OCI-LY7 (cell line): Measurements from ENCODE around the gene ZNF655. TPM values are rescaled to one million over a fixed set of nuclear protein-coding genes. Genes with fewer than 3 reads are reported as not detected.

Experiments used
- BruUV-seq: library from RNA; stranded (reverse); fragments of 400-500 nt; replicated peaks from 2 replicates; lab custom pipeline; 2021; lab: Mats Ljungman, UMichigan
- CTCF ChIA-PET: fragments of 300-600 bp; sonication (Branson Sonifier 250); formaldehyde crosslinking; loops from one replicate; lab custom pipeline; 2022; ENCODE audit warnings: antibody characterized with exemption; ENCODE audit not compliant: unreplicated experiment; lab: Charles Lee
- POLR2A ChIA-PET: fragments of 300-600 bp; sonication (Branson Sonifier 250); formaldehyde crosslinking; loops from one replicate; lab custom pipeline; 2022; ENCODE audit warnings: antibody characterized with exemption; lab: Charles Lee
- DNase-seq: peaks from one replicate; pipeline ENCODE4 v3.0.0-alpha.2; 2015; ENCODE audit warnings: low spot score
- H2AFZ ChIP-seq: fragments of 200-600 bp; sonication (generic), shearing (Covaris generic); 2 replicates; pipeline ENCODE4 v1.6.1; 2014; ENCODE audit warnings: mild to moderate bottlenecking, antibody characterized with exemption, low read length, moderate library complexity
- H3K27ac ChIP-seq: fragments of 200-600 bp; sonication (generic); 2 replicates; pipeline ENCODE4 v1.5.1; 2014; ENCODE audit warnings: mixed run types, low read depth, mild to moderate bottlenecking, moderate library complexity, low read length, inconsistent platforms; ENCODE audit not compliant: poor library complexity, severe bottlenecking
- H3K36me3 ChIP-seq: fragments of 200-600 bp; sonication (generic); 2 replicates; pipeline ENCODE4 v1.6.1; 2014; ENCODE audit warnings: mild to moderate bottlenecking, antibody characterized with exemption, low read length, moderate library complexity, mixed read lengths; ENCODE audit not compliant: insufficient read depth
- H3K4me1 ChIP-seq: fragments of 200-600 bp; sonication (generic); 2 replicates; pipeline ENCODE4 v1.5.1; 2014; ENCODE audit warnings: mild to moderate bottlenecking, low read length; ENCODE audit not compliant: insufficient read depth, poor library complexity, severe bottlenecking
- H3K4me2 ChIP-seq: fragments of 200-600 bp; sonication (generic); 2 replicates; pipeline ENCODE4 v1.6.1; 2014; ENCODE audit warnings: mild to moderate bottlenecking, low read length
- H3K4me3 ChIP-seq: fragments of 200-600 bp; sonication (generic); 2 replicates; pipeline ENCODE4 v1.5.1; 2014; ENCODE audit warnings: mild to moderate bottlenecking, low read depth, low read length; ENCODE audit not compliant: poor library complexity, severe bottlenecking
- H3K79me2 ChIP-seq: fragments of 200-600 bp; sonication (generic); 2 replicates; pipeline ENCODE4 v1.6.1; 2016; ENCODE audit warnings: low read depth, mild to moderate bottlenecking, low read length, moderate library complexity, mixed read lengths; ENCODE audit not compliant: insufficient read depth
- H3K9me2 ChIP-seq: fragments of 200-600 bp; sonication (generic); 2 replicates; pipeline ENCODE4 v1.6.1; 2016; ENCODE audit warnings: mild to moderate bottlenecking, low read length, mixed read lengths; ENCODE audit not compliant: insufficient read depth
- H3K9me3 ChIP-seq: fragments of 200-600 bp; sonication (generic); 2 replicates; pipeline ENCODE4 v1.6.1; 2014; ENCODE audit warnings: mild to moderate bottlenecking, mixed run types, low read length, mixed read lengths
- H4K20me1 ChIP-seq: fragments of 200-600 bp; sonication (generic); 2 replicates; pipeline ENCODE4 v1.6.1; 2014; ENCODE audit warnings: mild to moderate bottlenecking, antibody characterized with exemption, low read length, moderate library complexity, mixed read lengths; ENCODE audit not compliant: insufficient read depth
- EZH2phosphoT487 ChIP-seq: fragments of 200-600 bp; sonication (generic); IDR thresholded peaks from 2 replicates; pipeline ENCODE4 v1.6.1; 2018; ENCODE audit warnings: low read depth, borderline replicate concordance, mild to moderate bottlenecking, mixed run types, antibody characterized with exemption, low read length, moderate library complexity, mixed read lengths
- intact Hi-C: fragments of 100-400 bp; cut with micrococcal nuclease; formaldehyde crosslinking; loops from one replicate; pipeline ENCODE4 v1.10.0; 2022; ENCODE audit not compliant: unreplicated experiment
- total RNA-seq, 2 experiments: library from RNA; depleted of rRNA in 1 of 2; stranded (reverse); fragments of >200 nt in 1 of 2; shearing (Covaris generic) in 1 of 2; gene quantifications; 2 replicates each; pipeline ENCODE4 v1.2.3, GENCODE V29; 2014 to 2022
- TF ChIP-seq, protein P1 (sequence below): fragments of 200-600 bp; sonication (generic); conservative IDR thresholded peaks from 2 replicates; pipeline ENCODE4 v1.5.1; 2014; ENCODE audit warnings: mild to moderate bottlenecking, antibody characterized with exemption, low read length, moderate library complexity, mixed read lengths

The ZNF655 gene
- total RNA-seq, 2 experiments from 2014 or later, result 64.1 to 79.7 TPM

GRCh38 chr7:99540542-99540941 is 17.9 kb upstream of the ZNF655 start:
- Histone ChIP-seq H4K20me1 (no peaks in the 10 kb centered on the region), H2AFZ (no peak overlapping the region), H3K36me3 (no peaks in the 10 kb centered on the region), H3K4me2 (no peak overlapping the region), H3K4me1 (no peaks in the 10 kb centered on the region), H3K9me2 (no peaks in the 10 kb centered on the region), H3K27ac (no peak overlapping the region), H3K79me2 (no peaks in the 10 kb centered on the region), H3K4me3 (no peak overlapping the region), H3K9me3 (no peaks in the 10 kb centered on the region)
- no peak for DNase-seq
- ChIA-PET CTCF (no interaction called here), POLR2A (interaction anchor here (0.5 to 1.5 kb wide), 2 partner anchors 17 to 19 kb away, joined by 3 read pairs; no protein-coding TSS in a partner anchor)
- TF ChIP-seq, protein P1, sequence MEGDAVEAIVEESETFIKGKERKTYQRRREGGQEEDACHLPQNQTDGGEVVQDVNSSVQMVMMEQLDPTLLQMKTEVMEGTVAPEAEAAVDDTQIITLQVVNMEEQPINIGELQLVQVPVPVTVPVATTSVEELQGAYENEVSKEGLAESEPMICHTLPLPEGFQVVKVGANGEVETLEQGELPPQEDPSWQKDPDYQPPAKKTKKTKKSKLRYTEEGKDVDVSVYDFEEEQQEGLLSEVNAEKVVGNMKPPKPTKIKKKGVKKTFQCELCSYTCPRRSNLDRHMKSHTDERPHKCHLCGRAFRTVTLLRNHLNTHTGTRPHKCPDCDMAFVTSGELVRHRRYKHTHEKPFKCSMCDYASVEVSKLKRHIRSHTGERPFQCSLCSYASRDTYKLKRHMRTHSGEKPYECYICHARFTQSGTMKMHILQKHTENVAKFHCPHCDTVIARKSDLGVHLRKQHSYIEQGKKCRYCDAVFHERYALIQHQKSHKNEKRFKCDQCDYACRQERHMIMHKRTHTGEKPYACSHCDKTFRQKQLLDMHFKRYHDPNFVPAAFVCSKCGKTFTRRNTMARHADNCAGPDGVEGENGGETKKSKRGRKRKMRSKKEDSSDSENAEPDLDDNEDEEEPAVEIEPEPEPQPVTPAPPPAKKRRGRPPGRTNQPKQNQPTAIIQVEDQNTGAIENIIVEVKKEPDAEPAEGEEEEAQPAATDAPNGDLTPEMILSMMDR, result no peak
- TF ChIP-seq EZH2phosphoT487, result no peak
- BruUV-seq, result no TSS peak
- intact Hi-C loops, result no loop called here

DNA sequence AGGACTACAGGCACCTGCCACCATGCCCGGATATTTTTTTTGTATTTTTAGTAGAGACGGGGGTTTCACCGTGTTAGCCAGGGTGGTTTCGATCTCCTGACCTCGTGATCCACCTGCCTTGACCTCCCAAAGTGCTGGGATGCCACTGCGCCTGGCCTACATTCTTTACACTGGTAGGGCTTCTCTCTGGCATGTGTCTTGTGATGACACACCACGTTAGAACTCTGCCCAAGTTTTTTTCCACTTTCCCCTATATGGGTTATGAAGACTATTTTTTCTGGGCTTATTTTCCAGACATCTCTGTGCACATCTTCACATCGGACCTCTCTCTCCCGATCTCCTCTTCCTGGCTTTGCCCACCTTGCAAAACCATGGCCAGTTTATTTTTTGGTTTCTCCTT is 17.2 kb upstream of the ZNF655 start:
- no peaks in the 10 kb centered on the region for H3K9me2 ChIP-seq
- TF ChIP-seq EZH2phosphoT487, result no peak
- no peak overlapping the region for H3K27ac ChIP-seq
- H3K9me3 ChIP-seq, result no peaks in the 10 kb centered on the region
- no peaks in the 10 kb centered on the region for H3K4me1 ChIP-seq
- intact Hi-C loops, result no loop called here
- no TSS peak for BruUV-seq
- no peaks in the 10 kb centered on the region for H3K36me3 ChIP-seq
- H3K4me3 ChIP-seq, result no peak overlapping the region
- ChIA-PET CTCF (no interaction called here), POLR2A (interaction anchor here (1.5 kb wide), 1 partner anchor 18 kb away, joined by 3 read pairs; no protein-coding TSS in a partner anchor)
- H2AFZ ChIP-seq, result no peak overlapping the region
- H3K4me2 ChIP-seq, result no peak overlapping the region
- no peaks in the 10 kb centered on the region for H3K79me2 ChIP-seq
- H4K20me1 ChIP-seq, result no peaks in the 10 kb centered on the region
- DNase-seq, result no peak

DNA sequence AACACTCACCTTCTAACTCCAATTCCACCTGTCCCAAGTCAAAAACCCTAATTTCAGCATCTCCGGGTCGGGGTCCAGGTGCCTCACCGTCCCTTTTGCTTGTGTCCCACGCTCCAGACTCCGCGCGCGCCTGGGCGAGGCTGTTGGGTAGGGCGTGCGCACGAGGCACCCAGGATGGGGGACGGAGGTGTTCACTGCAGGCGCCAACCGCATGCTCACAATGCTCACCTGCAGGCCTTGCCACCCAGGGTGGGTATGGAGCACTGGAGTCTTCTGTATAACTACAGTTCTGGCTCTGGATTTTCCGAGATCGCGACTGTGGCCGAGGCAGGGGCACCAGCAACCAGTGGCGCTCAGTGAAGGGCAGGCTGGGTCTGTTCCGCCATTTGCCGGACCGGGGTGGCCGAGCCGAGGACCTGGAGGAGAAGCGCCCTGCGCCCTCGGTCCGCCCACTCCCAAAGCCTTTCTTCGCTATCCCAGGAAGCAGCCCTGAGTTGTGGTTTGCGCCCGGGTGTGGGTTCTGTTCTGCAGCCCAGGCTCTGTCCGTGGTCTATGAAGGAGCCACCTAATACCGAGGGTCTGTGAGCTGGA is 15.3 kb upstream of the ZNF655 start:
- ChIA-PET CTCF (no interaction called here), POLR2A (no interaction called here)
- H3K4me2 ChIP-seq, result no peak overlapping the region
- H3K4me1 ChIP-seq, result no peaks in the 10 kb centered on the region
- H3K4me3 ChIP-seq, result no peak overlapping the region
- TF ChIP-seq, protein P1, result no peak
- TF ChIP-seq EZH2phosphoT487, result no peak
- intact Hi-C loops, result no loop called here
- no peak overlapping the region for H2AFZ ChIP-seq
- BruUV-seq, result no TSS peak
- no peak for DNase-seq
- H3K36me3 ChIP-seq, result peaks cover 4% of the 10 kb centered on the region; the same call in 1 of the 2 replicates
- no peaks in the 10 kb centered on the region for H3K9me2 ChIP-seq
- no peaks in the 10 kb centered on the region for H4K20me1 ChIP-seq
- H3K79me2 ChIP-seq, result no peaks in the 10 kb centered on the region
- no peak overlapping the region for H3K27ac ChIP-seq
- H3K9me3 ChIP-seq, result no peaks in the 10 kb centered on the region
